ENCODE results near the gene PPP1R12A.

Gene PPP1R12A

GRCh38 chr12:79763766-79764452 lies 171.0 kb downstream of the PPP1R12A start:
- DNase-seq = no peak

- no peak for DNase-seq
These were observed 173.6 kb downstream of the PPP1R12A start for GRCh38 chr12:79761341-79761740.

GRCh38 chr12:79747274-79747673 lies 187.6 kb downstream of the PPP1R12A start:
- DNase-seq = no peak

- DNase-seq = no peak
These were observed 196.8 kb downstream of the PPP1R12A start for GRCh38 chr12:79737875-79738718.

GRCh38 chr12:79732638-79733037 lies 202.3 kb downstream of the PPP1R12A start:
- no peak for DNase-seq

GRCh38 chr12:79725987-79726386 lies 208.9 kb downstream of the PPP1R12A start:
- no peak for DNase-seq
